Measurements from ENCODE around the gene LCP1. TPM values are rescaled to one million over a fixed set of nuclear protein-coding genes. Genes with fewer than 3 reads are reported as not detected.

Gene LCP1
- total and polyA plus RNA-seq, 9 of the 15 experiments (the other 6 are each of a cell fraction or from before 2014, with no cell fraction given): 83.0 to 255 (median 163) TPM

GRCh38 chr13:46103037-46103436, 78.9 kb downstream of the LCP1 start:
- Histone ChIP-seq H2AFZ (ENCODE audit: low read depth, low read length) (no peak overlapping the region), H3K79me2 (ENCODE audit: control insufficient read depth, insufficient read depth, low read length) (no peaks in the 10 kb centered on the region), H3K4me2 (ENCODE audit: insufficient read depth, low read length) (no peak overlapping the region), H3K4me1 (replicated peaks in 1 of 2; ENCODE audit: control insufficient read depth in 2 of 2, insufficient read depth in 2 of 2, low read length in 2 of 2) (peaks cover 0 to 5% of the 10 kb centered on the region in 2 experiments; a peak in 2 of 5 replicates), H4K20me1 (replicated peaks; ENCODE audit: control insufficient read depth, insufficient read depth, low read length) (no peaks in the 10 kb centered on the region), H3K27ac (ENCODE audit: extremely low read depth, low read depth, low read length) (no peak overlapping the region), H3K9me3 (replicated peaks; ENCODE audit: control insufficient read depth, insufficient read depth, low read depth, low read length) (no peaks in the 10 kb centered on the region), H3K9me1 (ENCODE audit: control insufficient read depth, insufficient read depth, low read length) (no peaks in the 10 kb centered on the region), H3K9ac (ENCODE audit: insufficient read depth in 1 of 2, low read depth in 2 of 2, low read length in 2 of 2) (no peak overlapping the region), H3K4me3 (no peak overlapping the region), H3K27me3 (ENCODE audit: control insufficient read depth in 2 of 2, insufficient read depth in 2 of 2, low read length in 2 of 2) (no peaks in the 10 kb centered on the region), H3K36me3 (ENCODE audit: control insufficient read depth, insufficient read depth, low read length) (no peaks in the 10 kb centered on the region)
- in situ Hi-C loops (cut with MboI): no loop called here
- DNase-seq (ENCODE audit: extremely low read depth in 1 of 4, low spot score in 3 of 4) (no peak), FAIRE-seq (no peak), ATAC-seq (no peak)
- CTCF ChIA-PET (ENCODE audit: low intra/inter-chr PET ratio): no interaction called here
- 49% methylated on average over 7 of the region's 7 CpGs for WGBS (ENCODE audit: insufficient coverage, low coverage, missing lambda C conversion rate)
- POLR2A ChIA-PET: no interaction called here
- BruUV-seq (replicated peaks): no TSS peak
- intact Hi-C loops (cut with micrococcal nuclease): no loop called here
- TF ChIP-seq RBBP5 (IDR thresholded peaks at IDR 0.05; ENCODE audit: borderline replicate concordance, insufficient read depth, low read length, poor library complexity, severe bottlenecking): no peak
- no peak for TF ChIP-seq LEF1 (IDR thresholded peaks at IDR 0.05)
- TF ChIP-seq ATF1 (CRISPR knock-in tag; IDR thresholded peaks at IDR 0.05): no peak
- no peak for TF ChIP-seq ATF1 (tag; IDR thresholded peaks at IDR 0.05)
- TF ChIP-seq ZNF699 (CRISPR knock-in tag; IDR thresholded peaks at IDR 0.05; ENCODE audit: insufficient replicate concordance): no peak
- TF ChIP-seq ZNF609 (CRISPR knock-in tag; IDR thresholded peaks at IDR 0.05; ENCODE audit: borderline replicate concordance): no peak
- no peak for TF ChIP-seq TAF9B (IDR thresholded peaks at IDR 0.05; ENCODE audit: partially characterized antibody)
- no peak for TF ChIP-seq RBM25 (IDR thresholded peaks at IDR 0.05; ENCODE audit: low read depth, low read length, severe bottlenecking)
- TF ChIP-seq CREB3L1 (IDR thresholded peaks at IDR 0.05; ENCODE audit: borderline replicate concordance, low read depth): no peak
- no peak for TF ChIP-seq ZNF280B (CRISPR knock-in tag; IDR thresholded peaks at IDR 0.05)
- no peak for TF ChIP-seq KDM5B (IDR thresholded peaks at IDR 0.05; ENCODE audit: insufficient replicate concordance, low read depth, low read length)
- no peak for TF ChIP-seq EHMT2 (IDR thresholded peaks at IDR 0.05)
- TF ChIP-seq ZNF644 (tag; IDR thresholded peaks at IDR 0.05; ENCODE audit: low read depth): no peak
- TF ChIP-seq SOX6 (IDR thresholded peaks at IDR 0.05): no peak
- TF ChIP-seq FOXM1 (IDR thresholded peaks at IDR 0.05; ENCODE audit: low read depth): no peak
- no peak for TF ChIP-seq FOXM1 (CRISPR knock-in tag; IDR thresholded peaks at IDR 0.05; ENCODE audit: low read depth)
- TF ChIP-seq TRIM24 (IDR thresholded peaks at IDR 0.05): no peak

Data from K562 (cell line).